ENCODE data around the gene DLG4. TPM values are rescaled to one million over a fixed set of nuclear protein-coding genes. Genes with fewer than 3 reads are reported as not detected.

Gene DLG4
- total RNA-seq, 1 donor from 2014 or later = 14.0 TPM

DNA sequence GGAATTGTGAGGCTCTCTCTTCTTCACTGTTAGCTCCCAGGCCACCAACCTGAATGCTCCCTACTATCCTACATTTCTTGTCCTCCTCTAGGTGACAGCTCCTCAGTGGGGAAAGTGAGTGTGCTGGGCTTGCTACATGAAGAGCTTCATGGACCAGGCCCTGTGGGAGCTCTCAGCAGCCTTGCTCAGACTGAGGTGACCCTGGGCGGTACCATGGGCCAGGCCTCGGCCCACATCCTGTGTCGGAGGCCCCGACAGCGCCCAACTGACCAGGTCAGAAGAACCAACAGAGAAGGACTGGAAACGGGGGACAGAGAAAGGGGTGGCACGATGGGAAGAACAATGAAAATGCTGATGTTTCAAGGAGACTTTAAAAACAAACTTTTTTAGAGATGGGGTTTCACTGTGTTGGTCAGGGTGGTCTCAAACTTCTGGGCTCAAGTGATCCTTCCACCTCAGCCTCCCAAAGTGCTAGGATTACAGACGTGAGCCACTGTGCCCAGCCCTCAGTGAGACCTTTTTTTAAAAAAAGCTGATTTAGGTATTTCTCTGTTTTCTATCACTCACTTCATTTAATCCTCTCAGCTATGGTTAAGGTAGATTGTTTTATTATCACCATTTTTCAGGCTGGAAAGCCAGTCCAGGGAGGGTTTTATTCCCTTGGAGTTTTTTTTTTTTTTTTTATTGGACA, 37.3 kb upstream of the DLG4 start:
- H3K9me3 ChIP-seq (replicated peaks) = no peaks in the 10 kb centered on the region
- no peak overlapping the region for H3K4me3 ChIP-seq
- TF ChIP-seq, protein P1, sequence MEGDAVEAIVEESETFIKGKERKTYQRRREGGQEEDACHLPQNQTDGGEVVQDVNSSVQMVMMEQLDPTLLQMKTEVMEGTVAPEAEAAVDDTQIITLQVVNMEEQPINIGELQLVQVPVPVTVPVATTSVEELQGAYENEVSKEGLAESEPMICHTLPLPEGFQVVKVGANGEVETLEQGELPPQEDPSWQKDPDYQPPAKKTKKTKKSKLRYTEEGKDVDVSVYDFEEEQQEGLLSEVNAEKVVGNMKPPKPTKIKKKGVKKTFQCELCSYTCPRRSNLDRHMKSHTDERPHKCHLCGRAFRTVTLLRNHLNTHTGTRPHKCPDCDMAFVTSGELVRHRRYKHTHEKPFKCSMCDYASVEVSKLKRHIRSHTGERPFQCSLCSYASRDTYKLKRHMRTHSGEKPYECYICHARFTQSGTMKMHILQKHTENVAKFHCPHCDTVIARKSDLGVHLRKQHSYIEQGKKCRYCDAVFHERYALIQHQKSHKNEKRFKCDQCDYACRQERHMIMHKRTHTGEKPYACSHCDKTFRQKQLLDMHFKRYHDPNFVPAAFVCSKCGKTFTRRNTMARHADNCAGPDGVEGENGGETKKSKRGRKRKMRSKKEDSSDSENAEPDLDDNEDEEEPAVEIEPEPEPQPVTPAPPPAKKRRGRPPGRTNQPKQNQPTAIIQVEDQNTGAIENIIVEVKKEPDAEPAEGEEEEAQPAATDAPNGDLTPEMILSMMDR (IDR thresholded peaks at IDR 0.05; ENCODE audit: borderline replicate concordance) = no peak
- peaks cover 29% of the 10 kb centered on the region for H3K4me1 ChIP-seq
- peaks cover 15% of the 10 kb centered on the region for H3K27me3 ChIP-seq (ENCODE audit: low read depth)
- no peak overlapping the region for H3K27ac ChIP-seq (replicated peaks)
- intact Hi-C loops (cut with micrococcal nuclease) = no loop called here
- no peak for DNase-seq
- peaks cover 58% of the 10 kb centered on the region for H3K36me3 ChIP-seq

DNA sequence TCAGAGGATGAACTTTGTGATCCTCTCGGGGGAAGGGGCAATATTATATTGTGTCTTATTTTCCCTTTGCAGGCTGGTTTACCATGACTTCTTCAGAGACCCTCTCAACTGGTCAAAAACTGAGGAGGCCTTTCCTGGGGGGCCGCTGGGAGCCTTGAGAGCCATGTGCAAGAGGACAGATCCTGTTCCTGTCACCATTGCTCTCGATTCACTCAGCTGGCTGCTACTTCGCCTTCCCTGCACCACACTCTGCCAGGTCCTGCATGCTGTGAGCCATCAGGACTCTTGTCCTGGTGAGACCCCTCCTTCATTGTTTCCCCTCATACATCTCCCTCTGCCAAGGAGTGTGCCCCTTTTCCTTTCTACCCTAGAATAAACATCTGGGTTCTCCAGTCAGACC, 34.9 kb upstream of the DLG4 start:
- no peak for DNase-seq
- H3K9me3 ChIP-seq (replicated peaks) = no peaks in the 10 kb centered on the region
- intact Hi-C loops (cut with micrococcal nuclease) = no loop called here
- H3K27ac ChIP-seq (replicated peaks) = no peak overlapping the region
- TF ChIP-seq, protein P1 (IDR thresholded peaks at IDR 0.05; ENCODE audit: borderline replicate concordance) = no peak
- peaks cover 58% of the 10 kb centered on the region for H3K36me3 ChIP-seq
- no peak overlapping the region for H3K4me3 ChIP-seq
- no peaks in the 10 kb centered on the region for H3K27me3 ChIP-seq (ENCODE audit: low read depth)
- peaks cover 35% of the 10 kb centered on the region for H3K4me1 ChIP-seq

DNA sequence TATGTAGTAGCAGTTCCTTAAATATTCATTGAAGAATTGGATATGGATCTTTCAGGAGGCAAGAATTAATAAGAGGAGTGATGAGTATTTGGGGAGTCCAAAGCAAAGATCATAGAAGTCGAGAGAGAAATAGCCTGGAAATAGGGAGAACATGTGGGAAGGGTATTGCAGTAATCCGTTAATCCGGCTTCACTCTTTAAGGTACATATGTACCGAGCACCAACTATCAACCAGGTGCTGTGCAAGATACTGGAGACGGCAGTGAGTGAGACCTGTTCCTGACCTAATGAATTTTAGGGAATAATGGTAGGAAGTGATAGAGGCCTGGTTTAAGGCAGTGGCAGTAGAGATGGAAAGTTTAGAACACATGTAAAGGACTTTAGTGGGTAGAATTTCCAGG, 33.4 kb upstream of the DLG4 start:
- H3K27ac ChIP-seq (replicated peaks) = peak overlapping the region; percentile 99
- DNase-seq = no peak
- H3K4me3 ChIP-seq = peak overlapping the region; percentile 99
- TF ChIP-seq, protein P1 (IDR thresholded peaks at IDR 0.05; ENCODE audit: borderline replicate concordance) = no peak
- H3K27me3 ChIP-seq (ENCODE audit: low read depth) = no peaks in the 10 kb centered on the region
- intact Hi-C loops (cut with micrococcal nuclease) = no loop called here
- peaks cover 44% of the 10 kb centered on the region for H3K36me3 ChIP-seq
- peaks cover 49% of the 10 kb centered on the region for H3K4me1 ChIP-seq
- H3K9me3 ChIP-seq (replicated peaks) = no peaks in the 10 kb centered on the region

DNA sequence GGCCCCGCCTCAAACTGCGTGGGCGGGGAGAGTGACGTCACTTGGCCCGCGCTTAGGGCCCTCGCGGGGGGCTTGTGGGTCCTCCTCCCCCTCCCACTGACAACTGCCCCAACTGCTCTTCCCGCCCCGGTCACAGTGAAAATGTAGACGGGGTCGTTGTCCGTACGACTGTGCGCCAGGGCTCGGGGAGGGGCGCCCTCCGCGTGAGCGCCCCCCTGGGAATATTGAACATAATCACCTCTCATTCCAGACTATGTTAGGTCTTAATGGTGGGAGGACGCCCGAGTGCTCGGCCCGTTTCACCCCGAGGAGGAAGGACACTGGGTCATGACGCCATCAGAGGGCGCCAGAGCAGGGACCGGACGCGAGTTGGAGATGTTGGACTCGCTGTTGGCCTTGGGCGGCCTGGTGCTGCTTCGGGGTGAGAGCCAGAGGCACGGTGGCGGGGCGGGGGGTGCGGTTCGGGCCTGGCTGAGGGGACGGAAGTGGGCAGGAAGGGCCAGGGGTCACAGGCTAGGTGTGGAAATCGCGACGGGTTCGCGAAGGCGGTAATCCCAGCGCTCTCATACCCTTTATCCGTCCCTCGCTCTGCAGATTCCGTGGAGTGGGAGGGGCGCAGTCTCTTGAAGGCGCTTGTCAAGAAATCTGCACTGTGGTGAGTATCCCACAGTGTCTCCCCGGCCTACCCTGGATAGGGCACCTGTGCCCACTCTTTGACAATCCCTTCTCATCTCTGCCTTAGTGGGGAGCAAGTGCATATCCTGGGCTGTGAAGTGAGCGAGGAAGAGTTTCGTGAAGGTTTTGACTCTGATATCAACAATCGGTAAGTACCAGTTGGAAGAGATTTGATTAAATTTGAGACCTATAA, 32.8 kb upstream of the DLG4 start, which contains the start of gene ELP5:
ELP5 (plus strand) TSS at position 40 of the 868 bp plus-strand sequence; CDS start at position 376, 336 bp downstream.
- intact Hi-C loops (cut with micrococcal nuclease) = no loop called here
- Histone ChIP-seq H3K27ac (replicated peaks) (peak within 1 kb of the TSS; percentile 99), H3K27me3 (ENCODE audit: low read depth) (no peaks in the 10 kb centered on the region), H3K9me3 (replicated peaks) (no peaks in the 10 kb centered on the region), H3K36me3 (peaks cover 38% of the 10 kb centered on the region), H3K4me1 (peaks cover 52% of the 10 kb centered on the region), H3K4me3 (peak within 1 kb of the TSS; percentile 99)
- TF ChIP-seq, protein P1 (IDR thresholded peaks at IDR 0.05; ENCODE audit: borderline replicate concordance) = peak; percentile 30
- DNase-seq = peak; percentile 95

DNA sequence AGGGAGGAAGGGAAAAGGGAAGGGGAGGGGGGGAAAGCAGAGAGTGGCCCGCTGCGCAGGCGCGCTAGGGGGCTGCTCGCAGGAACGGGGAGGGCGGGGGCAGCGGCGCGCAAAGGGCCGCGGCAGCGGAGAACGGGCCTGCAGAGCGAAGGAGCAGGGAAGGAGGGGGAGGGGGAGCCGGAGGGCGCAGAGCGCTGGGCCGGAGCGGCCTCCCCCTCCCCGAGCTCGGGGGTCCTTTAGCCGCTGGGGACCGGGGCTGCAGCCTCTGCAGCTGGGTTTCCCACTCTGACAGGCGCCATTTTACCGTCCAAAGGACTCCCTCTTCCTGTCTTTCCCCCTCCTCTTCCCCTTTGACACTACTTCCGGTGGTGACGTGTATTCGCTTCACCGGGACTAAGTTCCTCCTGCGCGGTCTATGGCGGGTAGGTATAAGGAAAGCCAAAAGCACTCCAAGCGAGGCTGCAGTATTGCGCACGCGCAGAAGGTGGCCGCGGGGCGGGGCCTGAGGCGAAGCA, 32.1 kb upstream of the DLG4 start, which contains the start of gene CTDNEP1:
CTDNEP1 (minus strand) TSS at position 74 of the 515 bp plus-strand sequence. CDS start 438 bp downstream, outside the sequence.
- Histone ChIP-seq H3K27ac (replicated peaks) (peak within 1 kb of the TSS; percentile 99), H3K4me1 (peaks cover 52% of the 10 kb centered on the region), H3K4me3 (peak within 1 kb of the TSS; percentile 99), H3K36me3 (peaks cover 35% of the 10 kb centered on the region), H3K9me3 (replicated peaks) (no peaks in the 10 kb centered on the region), H3K27me3 (ENCODE audit: low read depth) (no peaks in the 10 kb centered on the region)
- TF ChIP-seq, protein P1 (IDR thresholded peaks at IDR 0.05; ENCODE audit: borderline replicate concordance) = no peak
- intact Hi-C loops (cut with micrococcal nuclease) = no loop called here
- peak; percentile 95 for DNase-seq

Data from left ventricle myocardium inferior (tissue), 1 donor.